AG04449 (cell line): ENCODE measurements around the gene AQP6.

Experiments used
- CTCF ChIA-PET: fragments of 350-600 bp; formaldehyde crosslinking; extraction: SDS; loops from one replicate; lab custom pipeline; 2021; ENCODE audit warnings: antibody characterized with exemption; lab: Yijun Ruan, JAX
- POLR2A ChIA-PET: fragments of 400-600, 350-600 bp; formaldehyde crosslinking; extraction: SDS; loops from one replicate; lab custom pipeline; 2020; ENCODE audit warnings: antibody characterized with exemption, inconsistent platforms; lab: Yijun Ruan, JAX
- DNase-seq: peaks from one replicate; pipeline ENCODE4 v3.0.0-alpha.2; 2010; ENCODE audit warnings: low read depth, low spot score
- H3K4me3 ChIP-seq: 2 replicates; pipeline ENCODE4 v1.5.1; 2011; ENCODE audit warnings: low read depth, mild to moderate bottlenecking, control low read depth, low read length
- CTCF ChIP-seq: IDR thresholded peaks from one replicate; pipeline ENCODE4 v1.5.1; 2011; ENCODE audit warnings: mild to moderate bottlenecking, moderate library complexity, low read length, control low read depth, inconsistent platforms; ENCODE audit not compliant: insufficient read depth; ENCODE audit errors: missing control alignments

Gene AQP6

GRCh38 chr12:49928471-49928870 is 44.3 kb upstream of the AQP6 start:
- no peak for TF ChIP-seq CTCF
- ChIA-PET POLR2A (no interaction called here), CTCF (interaction anchor here (1.3 to 11.8 kb wide), 5 partner anchors 9 to 61 kb away, joined by 3 to 173 read pairs (median 10); no protein-coding TSS in a partner anchor)
- DNase-seq, result no peak
- no peak overlapping the region for H3K4me3 ChIP-seq

GRCh38 chr12:49929581-49929980 is 43.2 kb upstream of the AQP6 start:
- no peak for TF ChIP-seq CTCF
- no peak overlapping the region for H3K4me3 ChIP-seq
- ChIA-PET POLR2A (no interaction called here), CTCF (interaction anchor here (1.6 to 11.8 kb wide), 3 partner anchors 13 to 37 kb away, joined by 4 to 173 read pairs (median 15); no protein-coding TSS in a partner anchor)
- DNase-seq, result no peak

GRCh38 chr12:49930515-49931288 is 42.0 kb upstream of the AQP6 start:
- POLR2A ChIA-PET, result no interaction called here
- H3K4me3 ChIP-seq, result no peak overlapping the region
- TF ChIP-seq CTCF, result no peak
- CTCF ChIA-PET, result interaction anchor here (1.4 to 11.8 kb wide), 4 partner anchors 12 to 36 kb away, joined by 3 to 173 read pairs (median 10); no protein-coding TSS in a partner anchor
- DNase-seq, result no peak

GRCh38 chr12:49932023-49932422 is 40.7 kb upstream of the AQP6 start:
- TF ChIP-seq CTCF, result no peak
- CTCF ChIA-PET, result interaction anchor here (1.2 to 11.8 kb wide), 4 partner anchors 11 to 154 kb away, joined by 3 to 173 read pairs (median 16); no protein-coding TSS in a partner anchor
- DNase-seq, result no peak
- POLR2A ChIA-PET, result no interaction called here
- H3K4me3 ChIP-seq, result no peak overlapping the region

GRCh38 chr12:49932533-49933130 is 40.1 kb upstream of the AQP6 start:
- no peak overlapping the region for H3K4me3 ChIP-seq
- no peak for TF ChIP-seq CTCF
- no peak for DNase-seq
- ChIA-PET POLR2A (no interaction called here), CTCF (interaction anchor here (1.2 to 11.8 kb wide), 5 partner anchors 10 to 155 kb away, joined by 3 to 173 read pairs (median 15); no protein-coding TSS in a partner anchor)

GRCh38 chr12:49933796-49934195 is 39.0 kb upstream of the AQP6 start:
- POLR2A ChIA-PET, result no interaction called here
- no peak for DNase-seq
- H3K4me3 ChIP-seq, result no peak overlapping the region
- CTCF ChIA-PET, result interaction anchor here (0.7 to 11.8 kb wide), 6 partner anchors 9 to 154 kb away, joined by 3 to 173 read pairs (median 5); no protein-coding TSS in a partner anchor
- TF ChIP-seq CTCF, result no peak
